ENCODE measurements around the gene NPC1L1.
"Not testable (repeated sequence)": the region's sequence is repeated elsewhere in the genome, so short reads cannot be mapped to it uniquely, and the experiment has no call there.

Gene NPC1L1

GRCh38 chr7:44515590-44516268 lies 25.4 kb downstream of the NPC1L1 start:
- no peak for DNase-seq (ENCODE audit: low read depth)
- TF ChIP-seq CTCF (IDR thresholded peaks at IDR 0.05; ENCODE audit: control insufficient read depth, extremely low read depth, insufficient read depth) = no peak
- no peak overlapping the region for H3K4me3 ChIP-seq (ENCODE audit: low read depth, low read length)

GRCh38 chr7:44512736-44513135 lies 28.4 kb downstream of the NPC1L1 start:
- TF ChIP-seq CTCF (IDR thresholded peaks at IDR 0.05; ENCODE audit: control insufficient read depth, extremely low read depth, insufficient read depth) = no peak
- DNase-seq (ENCODE audit: low read depth) = no peak
- no peak overlapping the region for H3K4me3 ChIP-seq (ENCODE audit: low read depth, low read length)

GRCh38 chr7:44511863-44512468 lies 29.2 kb downstream of the NPC1L1 start:
- no peak for TF ChIP-seq CTCF (IDR thresholded peaks at IDR 0.05; ENCODE audit: control insufficient read depth, extremely low read depth, insufficient read depth)
- no peak for DNase-seq (ENCODE audit: low read depth)
- no peak overlapping the region for H3K4me3 ChIP-seq (ENCODE audit: low read depth, low read length)

GRCh38 chr7:44511236-44511635 lies 29.9 kb downstream of the NPC1L1 start:
- no peak for TF ChIP-seq CTCF (IDR thresholded peaks at IDR 0.05; ENCODE audit: control insufficient read depth, extremely low read depth, insufficient read depth)

GRCh38 chr7:44508328-44509030 lies 32.7 kb downstream of the NPC1L1 start:
- TF ChIP-seq CTCF (IDR thresholded peaks at IDR 0.05; ENCODE audit: control insufficient read depth, extremely low read depth, insufficient read depth) = no peak
- no peak for DNase-seq (ENCODE audit: low read depth)
- no peak overlapping the region for H3K4me3 ChIP-seq (ENCODE audit: low read depth, low read length)

More at GRCh38 chr7:44511236-44511635, 29.9 kb downstream of the NPC1L1 start:
- no peak overlapping the region for H3K4me3 ChIP-seq (ENCODE audit: low read depth, low read length)
- DNase-seq (ENCODE audit: low read depth) = no peak

- not testable (repeated sequence) for DNase-seq (ENCODE audit: low read depth); H3K4me3 ChIP-seq (ENCODE audit: low read depth, low read length)
Observed at GRCh38 chr7:44506592-44507288, 34.4 kb downstream of the NPC1L1 start.

- no peak for TF ChIP-seq CTCF (IDR thresholded peaks at IDR 0.05; ENCODE audit: control insufficient read depth, extremely low read depth, insufficient read depth)
- DNase-seq (ENCODE audit: low read depth) = no peak
- H3K4me3 ChIP-seq (ENCODE audit: low read depth, low read length) = no peak overlapping the region
Observed at GRCh38 chr7:44505595-44505994, 35.5 kb downstream of the NPC1L1 start.

Measured in LNCaP clone FGC (cell line).